Fibroblast of mammary gland (primary cell): ENCODE results near the gene RAI1.

Experiments used
- DNase-seq: peaks from one replicate; pipeline ENCODE4 v3.0.0-alpha.2; 2010; ENCODE audit warnings: low read depth
- H3K4me3 ChIP-seq: 2 replicates; pipeline ENCODE4 v1.5.1; 2011; ENCODE audit warnings: low read depth, mild to moderate bottlenecking, low read length, moderate library complexity; ENCODE audit not compliant: control insufficient read depth
- CTCF ChIP-seq: conservative IDR thresholded peaks from 2 replicates; pipeline ENCODE4 v1.5.1; 2011; ENCODE audit warnings: low read depth, low read length, inconsistent platforms; ENCODE audit not compliant: control insufficient read depth, insufficient read depth

The RAI1 gene

DNA sequence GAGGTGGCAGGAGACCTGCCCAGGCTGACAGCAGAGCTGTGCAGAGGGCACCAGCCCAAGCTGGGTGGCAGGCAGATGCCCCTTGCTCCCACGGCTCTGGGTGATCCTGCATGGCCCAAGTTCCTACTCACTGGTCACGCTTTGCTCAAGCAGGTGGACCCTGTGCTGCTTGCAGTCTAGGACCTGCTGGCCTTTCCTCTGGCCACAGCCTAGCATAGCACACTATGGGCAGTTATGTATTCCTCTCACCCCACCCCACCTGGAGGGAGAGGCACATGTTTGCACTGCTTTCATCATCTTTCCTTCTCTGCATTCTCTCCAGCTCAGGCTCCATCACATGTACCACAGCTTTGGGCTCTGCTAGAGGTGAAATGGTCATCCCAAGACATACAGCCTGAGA lies 175.1 kb downstream of the RAI1 start:
- no peak for TF ChIP-seq CTCF
- DNase-seq = no peak
- no peak overlapping the region for H3K4me3 ChIP-seq

DNA sequence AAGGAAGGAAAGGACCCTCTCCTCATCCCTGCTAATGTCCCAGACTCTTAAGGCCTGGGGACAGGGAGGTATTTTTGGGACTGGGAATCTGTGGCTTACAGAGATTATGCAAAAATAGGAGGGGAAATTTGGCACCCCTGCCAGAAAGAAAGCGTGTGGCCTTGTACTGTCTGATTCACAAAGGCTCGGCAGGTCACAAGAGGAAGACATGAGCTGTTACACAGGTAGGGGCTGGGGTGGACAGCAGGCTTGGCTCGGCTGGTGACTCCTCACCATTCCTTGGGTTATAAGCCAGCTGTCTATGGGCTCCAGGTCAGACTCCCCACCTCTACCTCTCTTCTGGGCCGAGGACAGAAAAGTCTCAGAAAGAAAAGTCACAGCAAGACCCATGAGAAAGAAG lies 176.2 kb downstream of the RAI1 start:
- no peak for TF ChIP-seq CTCF
- H3K4me3 ChIP-seq = no peak overlapping the region
- DNase-seq = no peak

DNA sequence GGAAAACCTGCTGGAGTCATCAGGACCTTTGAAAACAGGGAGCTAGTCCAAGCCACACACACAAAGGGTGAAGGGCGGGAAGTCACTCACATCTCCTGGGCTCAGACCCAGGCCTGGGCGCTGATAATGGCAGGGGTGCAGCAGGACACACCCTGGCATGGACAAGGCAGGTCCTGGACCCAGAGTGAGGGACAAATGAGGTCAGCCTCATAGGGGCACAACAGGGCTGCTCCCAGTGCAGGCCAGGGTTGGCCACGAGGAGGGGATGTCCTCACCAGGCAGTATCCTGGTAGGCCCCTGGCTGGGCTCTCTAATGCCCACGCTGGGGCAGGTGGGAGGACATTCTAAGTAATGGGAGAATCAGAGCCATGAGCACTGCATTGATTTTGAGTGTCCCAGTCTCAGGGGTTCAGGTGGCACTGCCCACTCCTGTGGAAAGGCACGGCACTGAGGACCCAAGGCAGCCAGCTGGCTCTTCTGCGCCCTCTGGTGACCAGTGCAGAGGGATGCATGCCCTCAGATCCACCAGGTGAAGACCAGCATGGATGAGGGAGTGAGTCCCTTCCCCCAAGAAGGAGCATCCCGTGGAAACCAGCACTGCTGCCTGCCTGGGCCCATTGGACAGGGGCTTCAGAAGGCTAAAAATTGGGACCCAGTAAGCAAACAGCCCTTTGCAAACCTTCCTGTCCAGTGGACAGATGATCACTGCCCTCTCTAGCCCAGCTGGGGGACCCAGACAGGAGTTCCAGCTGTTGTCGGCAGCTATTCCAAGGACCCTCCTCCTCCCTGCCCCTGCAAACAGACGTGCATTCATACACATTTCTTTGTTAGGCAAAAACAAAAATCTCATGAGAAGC lies 178.9 kb downstream of the RAI1 start:
- DNase-seq = peak; percentile 52
- TF ChIP-seq CTCF = peak; percentile 94
- H3K4me3 ChIP-seq = no peak overlapping the region

DNA sequence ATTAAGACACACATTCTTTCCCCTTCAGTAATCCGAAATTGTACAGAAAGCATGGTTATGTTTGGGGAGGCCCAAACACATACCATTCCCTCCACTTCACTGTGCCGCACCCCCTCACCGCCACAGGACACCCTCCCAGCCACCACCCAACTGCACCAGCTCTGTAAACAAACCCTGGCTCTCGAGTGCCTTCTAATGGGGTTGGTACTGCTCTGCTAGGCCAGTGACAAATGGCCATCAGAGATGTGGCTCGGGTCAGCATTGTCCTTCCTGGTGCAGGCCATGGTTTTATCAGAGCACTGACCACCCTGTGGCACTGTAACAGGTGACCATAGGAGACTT lies 179.5 kb downstream of the RAI1 start:
- no peak for TF ChIP-seq CTCF
- no peak overlapping the region for H3K4me3 ChIP-seq
- no peak for DNase-seq
